NB4 (cell line): ENCODE results near the gene TMEM63C.

Experiments used
- CTCF ChIP-seq: IDR thresholded peaks from one replicate; pipeline ENCODE4 v1.5.1; 2012; ENCODE audit warnings: low read depth, low read length
- TF ChIP-seq, protein P1 (sequence below): IDR thresholded peaks from 2 replicates; pipeline ENCODE4 v1.6.1; 2011; ENCODE audit warnings: low read depth, low read length

DNA sequence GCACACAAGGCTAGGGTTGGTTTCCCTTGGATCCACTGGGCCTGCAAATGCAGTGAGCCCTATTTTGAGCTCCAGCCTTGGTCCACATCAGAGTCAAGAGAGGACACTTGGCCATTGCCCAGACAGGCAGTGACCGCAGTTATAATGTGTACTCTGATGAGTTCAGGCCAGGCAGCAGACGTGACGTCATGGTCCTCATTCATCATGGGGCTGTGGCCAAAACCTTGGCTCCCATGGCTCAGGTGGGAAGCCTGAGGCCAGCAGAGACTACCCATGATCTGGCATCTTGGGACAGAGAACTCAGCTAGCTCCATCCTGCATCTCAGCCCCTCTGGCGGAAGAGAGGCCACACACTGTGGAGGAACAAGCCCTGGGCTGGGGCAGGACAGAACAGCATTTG is 16.4 kb downstream of the TMEM63C start:
- no peak for TF ChIP-seq CTCF
- TF ChIP-seq, protein P1, sequence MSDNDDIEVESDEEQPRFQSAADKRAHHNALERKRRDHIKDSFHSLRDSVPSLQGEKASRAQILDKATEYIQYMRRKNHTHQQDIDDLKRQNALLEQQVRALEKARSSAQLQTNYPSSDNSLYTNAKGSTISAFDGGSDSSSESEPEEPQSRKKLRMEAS = no peak
